GM12874 (cell line): ENCODE results near the gene DENND5B.

ENCODE experiments used
- CTCF ChIP-seq: IDR thresholded peaks from 2 replicates; pipeline ENCODE4 v1.5.1; 2011; ENCODE audit warnings: low read depth, mild to moderate bottlenecking, control low read depth, low read length, moderate library complexity; ENCODE audit not compliant: insufficient read depth

The DENND5B gene

GRCh38 chr12:31363416-31363809, 227.5 kb downstream of the DENND5B start:
- TF ChIP-seq CTCF = no peak

GRCh38 chr12:31362759-31363415, 228.0 kb downstream of the DENND5B start:
- no peak for TF ChIP-seq CTCF

- TF ChIP-seq CTCF = no peak
Measured at GRCh38 chr12:31362115-31362758, 228.7 kb downstream of the DENND5B start.

- no peak for TF ChIP-seq CTCF
Measured at GRCh38 chr12:31361730-31362114, 229.2 kb downstream of the DENND5B start.

DNA sequence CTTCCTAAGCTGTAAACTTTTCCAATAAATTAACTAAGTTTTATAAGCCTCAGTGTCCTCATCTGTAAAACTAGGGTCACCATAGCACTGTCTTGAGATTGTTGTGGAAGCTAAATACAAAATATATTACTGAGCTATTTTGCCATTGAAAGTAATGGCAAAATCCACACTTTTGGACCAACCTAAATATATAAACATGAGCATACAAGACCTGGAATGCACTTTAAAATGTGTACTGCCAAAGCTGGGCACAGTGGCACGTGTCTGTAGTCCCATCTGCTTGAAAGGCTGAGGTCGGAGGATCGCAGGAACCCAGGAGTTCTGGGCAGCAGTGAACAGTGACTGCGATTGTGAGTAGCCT, 235.2 kb downstream of the DENND5B start:
- no peak for TF ChIP-seq CTCF

GRCh38 chr12:31353750-31354708, 236.9 kb downstream of the DENND5B start:
- TF ChIP-seq CTCF = no peak

DNA sequence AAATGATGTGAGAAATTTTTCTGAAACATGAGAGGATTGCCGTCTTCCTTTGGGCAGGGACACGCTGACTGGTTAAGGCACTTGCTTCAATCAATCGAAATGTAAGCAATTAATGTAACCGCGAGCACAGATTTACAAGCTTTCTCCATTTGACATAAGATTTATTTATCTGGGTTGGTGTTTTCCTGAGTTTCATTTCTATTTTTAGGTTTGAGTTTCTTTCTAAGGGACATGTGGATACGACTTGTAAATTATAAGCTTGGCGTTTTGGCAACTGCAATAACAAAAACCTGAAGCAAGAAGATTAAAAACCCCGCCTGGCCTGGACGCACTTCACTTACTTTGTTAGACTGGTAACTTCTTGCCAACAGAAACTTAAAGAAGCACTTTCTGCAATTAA, 244.7 kb downstream of the DENND5B start:
- TF ChIP-seq CTCF = no peak
